Hepatocyte (in vitro differentiated cells): ENCODE results near the gene CLDN19. TPM values are rescaled to one million over a fixed set of nuclear protein-coding genes. Genes with fewer than 3 reads are reported as not detected.

ENCODE experiments used
- DNase-seq: peaks from one replicate; pipeline ENCODE4 v3.0.0-alpha.2; 2016; ENCODE audit warnings: low spot score
- H2AFZ ChIP-seq: fragments of 200-600 bp; sonication (generic); 2 replicates; pipeline ENCODE4 v1.6.0; 2016; ENCODE audit warnings: antibody characterized with exemption, mild to moderate bottlenecking
- H3K27ac ChIP-seq: fragments of 200-600 bp; sonication (generic); 2 replicates; pipeline ENCODE4 v1.5.1; 2016; ENCODE audit warnings: mild to moderate bottlenecking
- H3K27me3 ChIP-seq: fragments of 200-600 bp; sonication (generic); 2 replicates; pipeline ENCODE4 v1.6.1; 2016
- H3K36me3 ChIP-seq: fragments of 200-600 bp; sonication (generic); replicated peaks from 2 replicates; pipeline ENCODE4 v1.5.1; 2016; ENCODE audit warnings: low read depth; ENCODE audit not compliant: insufficient read depth
- H3K4me1 ChIP-seq: fragments of 200-600 bp; sonication (generic); 2 replicates; pipeline ENCODE4 v1.5.1; 2016; ENCODE audit warnings: mild to moderate bottlenecking, moderate library complexity; ENCODE audit not compliant: insufficient read depth
- H3K4me2 ChIP-seq: fragments of 200-600 bp; sonication (generic); 2 replicates; pipeline ENCODE4 v1.6.0; 2016
- H3K4me3 ChIP-seq: fragments of 200-600 bp; sonication (generic); 2 replicates; pipeline ENCODE4 v1.5.1; 2016; ENCODE audit warnings: mild to moderate bottlenecking
- H3K79me2 ChIP-seq: fragments of 200-600 bp; sonication (generic); 2 replicates; pipeline ENCODE4 v1.6.0; 2017; ENCODE audit warnings: mild to moderate bottlenecking
- H3K9me2 ChIP-seq: fragments of 200-600 bp; sonication (generic); replicated peaks from 2 replicates; pipeline ENCODE4 v1.6.0; 2017; ENCODE audit warnings: mild to moderate bottlenecking; ENCODE audit not compliant: insufficient read depth
- H3K9me3 ChIP-seq: fragments of 200-600 bp; sonication (generic); 2 replicates; pipeline ENCODE4 v1.5.1; 2016; ENCODE audit warnings: low read depth, mild to moderate bottlenecking
- H4K20me1 ChIP-seq: fragments of 200-600 bp; sonication (generic); 2 replicates; pipeline ENCODE4 v1.6.0; 2016; ENCODE audit warnings: mild to moderate bottlenecking; ENCODE audit not compliant: insufficient read depth, poor library complexity, severe bottlenecking
- EZH2 ChIP-seq: fragments of 200-600 bp; sonication (generic); IDR thresholded peaks from 2 replicates; pipeline ENCODE4 v1.6.1; 2016; ENCODE audit warnings: antibody characterized with exemption, mild to moderate bottlenecking, borderline replicate concordance
- EZH2phosphoT487 ChIP-seq: fragments of 200-600 bp; sonication (generic); IDR thresholded peaks from one replicate; pipeline ENCODE4 v1.6.1; 2018; ENCODE audit warnings: antibody characterized with exemption, mild to moderate bottlenecking, low read depth, moderate library complexity; ENCODE audit not compliant: unreplicated experiment, severe bottlenecking
- WGBS: methylation state at CpG from one replicate; pipeline ENCODE4 v1.1.6; 2016; ENCODE audit warnings: low lambda C conversion rate; ENCODE audit errors: missing lambda C conversion rate; 5-methylcytosine and 5-hydroxymethylcytosine counted together
- polyA plus RNA-seq: library from polyadenylated mRNA; unstranded; fragments of >200 nt; fragmentation: Nextera tagmentation; extraction: Ambion mirVana; gene quantifications from 2 replicates; pipeline ENCODE4 v1.2.1, GENCODE V29; 2016
- total RNA-seq: library from RNA; depleted of rRNA; stranded (reverse); fragments of >200 nt; gene quantifications from 2 replicates; pipeline ENCODE4 v1.2.3, GENCODE V29; 2014
- TF ChIP-seq, protein P1 (sequence below): fragments of 200-600 bp; sonication (generic); IDR thresholded peaks from 2 replicates; pipeline ENCODE4 v1.5.1; 2016; ENCODE audit warnings: antibody characterized with exemption, mild to moderate bottlenecking; ENCODE audit not compliant: poor library complexity

The CLDN19 gene
- total and polyA plus RNA-seq, 2 experiments from 2014 or later: 4.5 to 6.9 TPM

GRCh38 chr1:42767510-42768000 lies 27.5 kb upstream of the CLDN19 start:
- peak overlapping the region; percentile 14 for H2AFZ ChIP-seq
- no peak for TF ChIP-seq EZH2phosphoT487
- no peak for TF ChIP-seq EZH2
- TF ChIP-seq, protein P1, sequence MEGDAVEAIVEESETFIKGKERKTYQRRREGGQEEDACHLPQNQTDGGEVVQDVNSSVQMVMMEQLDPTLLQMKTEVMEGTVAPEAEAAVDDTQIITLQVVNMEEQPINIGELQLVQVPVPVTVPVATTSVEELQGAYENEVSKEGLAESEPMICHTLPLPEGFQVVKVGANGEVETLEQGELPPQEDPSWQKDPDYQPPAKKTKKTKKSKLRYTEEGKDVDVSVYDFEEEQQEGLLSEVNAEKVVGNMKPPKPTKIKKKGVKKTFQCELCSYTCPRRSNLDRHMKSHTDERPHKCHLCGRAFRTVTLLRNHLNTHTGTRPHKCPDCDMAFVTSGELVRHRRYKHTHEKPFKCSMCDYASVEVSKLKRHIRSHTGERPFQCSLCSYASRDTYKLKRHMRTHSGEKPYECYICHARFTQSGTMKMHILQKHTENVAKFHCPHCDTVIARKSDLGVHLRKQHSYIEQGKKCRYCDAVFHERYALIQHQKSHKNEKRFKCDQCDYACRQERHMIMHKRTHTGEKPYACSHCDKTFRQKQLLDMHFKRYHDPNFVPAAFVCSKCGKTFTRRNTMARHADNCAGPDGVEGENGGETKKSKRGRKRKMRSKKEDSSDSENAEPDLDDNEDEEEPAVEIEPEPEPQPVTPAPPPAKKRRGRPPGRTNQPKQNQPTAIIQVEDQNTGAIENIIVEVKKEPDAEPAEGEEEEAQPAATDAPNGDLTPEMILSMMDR: no peak

DNA sequence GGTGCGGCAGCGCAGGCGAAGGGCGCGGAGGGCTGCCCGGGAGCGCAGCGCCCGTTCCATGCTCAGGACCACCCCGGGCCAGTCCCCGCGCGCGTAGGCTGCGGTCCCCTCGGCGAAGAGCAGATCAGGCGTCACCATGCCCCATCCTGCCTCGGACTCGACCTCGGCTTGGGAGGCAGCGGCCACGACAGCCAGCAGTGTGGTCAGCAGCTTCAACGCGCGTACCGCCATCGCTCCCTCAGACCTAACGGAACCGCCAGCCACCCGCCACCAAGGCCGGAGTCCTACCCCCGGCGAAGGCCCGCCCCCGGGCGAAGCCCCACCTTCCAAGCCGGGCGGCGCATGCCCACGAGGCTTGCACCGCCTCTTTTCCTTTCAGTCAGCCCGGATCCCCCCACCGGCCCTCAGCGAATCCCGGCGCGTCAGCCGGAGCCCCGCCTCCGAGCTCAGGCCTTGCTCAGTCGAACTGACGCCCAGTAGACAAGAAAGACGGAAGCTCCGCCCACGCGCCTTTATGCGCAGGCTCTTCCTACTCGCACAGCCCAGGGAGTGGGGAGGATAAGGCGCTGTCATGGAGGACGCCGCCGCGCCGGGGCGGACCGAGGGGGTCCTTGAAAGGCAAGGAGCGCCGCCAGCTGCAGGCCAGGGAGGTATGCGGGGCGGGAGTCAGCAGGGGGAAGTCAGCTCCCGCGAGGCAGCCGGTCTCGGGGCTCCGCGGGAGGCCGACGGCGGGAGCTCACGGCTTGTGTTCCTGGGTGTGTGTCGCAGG lies 26.9 kb upstream of the CLDN19 start, which contains the start of the genes C1orf50 and P3H1:
TSS of gene C1orf50 (plus strand) at position 509 of the 769 bp plus-strand sequence. CDS start at position 572, 63 bp downstream.
TSS of gene P3H1 (minus strand) at position 288 of the 769 bp plus-strand sequence. CDS start at position 231, 57 bp downstream.
- H3K27ac ChIP-seq: peak within 1 kb of the TSS; percentile 84
- peaks cover 8% of the 10 kb centered on the region for H4K20me1 ChIP-seq
- TF ChIP-seq, protein P1: no peak
- TF ChIP-seq EZH2 (no peak), EZH2phosphoT487 (no peak)
- H3K27me3 ChIP-seq: no peaks in the 10 kb centered on the region
- peaks cover 84% of the 10 kb centered on the region for H3K79me2 ChIP-seq
- no peaks in the 10 kb centered on the region for H3K9me2 ChIP-seq
- peak within 1 kb of the TSS; percentile 65 for H3K4me3 ChIP-seq
- 1% methylated on average over 73 of the region's 82 CpGs for WGBS
- peak; percentile 100 for DNase-seq
- peak within 1 kb of the TSS; percentile 16 for H2AFZ ChIP-seq
- no peaks in the 10 kb centered on the region for H3K36me3 ChIP-seq
- peak within 1 kb of the TSS; percentile 85 for H3K4me2 ChIP-seq
- H3K4me1 ChIP-seq: peaks cover 10% of the 10 kb centered on the region
- H3K9me3 ChIP-seq: no peaks in the 10 kb centered on the region

More at GRCh38 chr1:42767510-42768000, 27.5 kb upstream of the CLDN19 start:
- Histone ChIP-seq H3K79me2 (peaks cover 84% of the 10 kb centered on the region), H3K36me3 (no peaks in the 10 kb centered on the region), H3K4me3 (peak overlapping the region; percentile 31), H3K27ac (peak overlapping the region; percentile 78), H3K9me3 (no peaks in the 10 kb centered on the region), H3K27me3 (no peaks in the 10 kb centered on the region), H3K9me2 (no peaks in the 10 kb centered on the region), H4K20me1 (peaks cover 11% of the 10 kb centered on the region), H3K4me2 (peak overlapping the region; percentile 79), H3K4me1 (peaks cover 10% of the 10 kb centered on the region)
- DNase-seq: no peak
- 3% methylated on average over 21 of the region's 23 CpGs for WGBS

- peak overlapping the region; percentile 16 for H2AFZ ChIP-seq
Measured at GRCh38 chr1:42765832-42766740, 26.1 kb upstream of the CLDN19 start.

More at GRCh38 chr1:42765832-42766740, 26.1 kb upstream of the CLDN19 start:
- Histone ChIP-seq H3K4me1 (peaks cover 10% of the 10 kb centered on the region), H4K20me1 (peaks cover 6% of the 10 kb centered on the region), H3K27me3 (no peaks in the 10 kb centered on the region), H3K36me3 (no peaks in the 10 kb centered on the region), H3K27ac (peak overlapping the region; percentile 84), H3K4me3 (peak overlapping the region; percentile 65), H3K79me2 (peaks cover 82% of the 10 kb centered on the region), H3K4me2 (peak overlapping the region; percentile 85), H3K9me3 (no peaks in the 10 kb centered on the region), H3K9me2 (no peaks in the 10 kb centered on the region)
- 1% methylated on average over 44 of the region's 44 CpGs for WGBS
- TF ChIP-seq, protein P1: peak; percentile 55
- TF ChIP-seq EZH2phosphoT487: no peak
- DNase-seq: peak; percentile 83
